GM12874 (cell line): Measurements from ENCODE around the gene IL17RC.

ENCODE experiments used
- CTCF ChIP-seq: IDR thresholded peaks from 2 replicates; pipeline ENCODE4 v1.5.1; 2011; ENCODE audit warnings: low read depth, mild to moderate bottlenecking, control low read depth, low read length, moderate library complexity; ENCODE audit not compliant: insufficient read depth

Gene IL17RC

GRCh38 chr3:9899289-9899791 lies 17.6 kb upstream of the IL17RC start:
- TF ChIP-seq CTCF = no peak

GRCh38 chr3:9901967-9902366 lies 14.9 kb upstream of the IL17RC start:
- no peak for TF ChIP-seq CTCF

GRCh38 chr3:9902372-9903237 lies 14.3 kb upstream of the IL17RC start, which contains the start of gene IL17RE:
IL17RE (plus strand) TSS chr3:9902848; CDS start chr3:9902933, 85 bp downstream.
- TF ChIP-seq CTCF = no peak

- no peak for TF ChIP-seq CTCF
These were observed 13.7 kb upstream of the IL17RC start for GRCh38 chr3:9903238-9903624.

GRCh38 chr3:9903904-9904303 lies 13.0 kb upstream of the IL17RC start:
- no peak for TF ChIP-seq CTCF

GRCh38 chr3:9906480-9906879 lies 10.4 kb upstream of the IL17RC start:
- no peak for TF ChIP-seq CTCF

- TF ChIP-seq CTCF = no peak
These were observed 8.6 kb upstream of the IL17RC start for GRCh38 chr3:9908286-9908685.
